ENCODE measurements around the gene SMIM23.
"Not testable (repeated sequence)": the region's sequence is repeated elsewhere in the genome, so short reads cannot be mapped to it uniquely, and the experiment has no call there.

Gene SMIM23

GRCh38 chr5:171773106-171773505, 12.5 kb upstream of the SMIM23 start:
- DNase-seq (ENCODE audit: low spot score): no peak

- no peak for DNase-seq (ENCODE audit: low spot score)
Measured at GRCh38 chr5:171774418-171774817, 11.2 kb upstream of the SMIM23 start.

- no peak for DNase-seq (ENCODE audit: low spot score)
Measured at GRCh38 chr5:171776213-171776612, 9.4 kb upstream of the SMIM23 start.

GRCh38 chr5:171776770-171777759, 8.6 kb upstream of the SMIM23 start:
- no peak for DNase-seq (ENCODE audit: low spot score)

- not testable (repeated sequence) for DNase-seq (ENCODE audit: low spot score)
Measured at GRCh38 chr5:171781744-171782143, 3.9 kb upstream of the SMIM23 start.

GRCh38 chr5:171782332-171782966, 3.2 kb upstream of the SMIM23 start:
- DNase-seq (ENCODE audit: low spot score): no peak

GRCh38 chr5:171783051-171783450, 2.6 kb upstream of the SMIM23 start:
- no peak for DNase-seq (ENCODE audit: low spot score)

- no peak for DNase-seq (ENCODE audit: low spot score)
Measured at GRCh38 chr5:171789353-171789752, 3.7 kb downstream of the SMIM23 start.

- no peak for DNase-seq (ENCODE audit: low spot score)
Measured at GRCh38 chr5:171790408-171790807, 4.8 kb downstream of the SMIM23 start.

- DNase-seq (ENCODE audit: low spot score): no peak
Measured at GRCh38 chr5:171794470-171794960, 8.9 kb downstream of the SMIM23 start.

GRCh38 chr5:171795381-171795780, 9.8 kb downstream of the SMIM23 start:
- no peak for DNase-seq (ENCODE audit: low spot score)

GRCh38 chr5:171796436-171796835, 10.8 kb downstream of the SMIM23 start:
- no peak for DNase-seq (ENCODE audit: low spot score)

GRCh38 chr5:171797543-171797942, 11.9 kb downstream of the SMIM23 start:
- no peak for DNase-seq (ENCODE audit: low spot score)

- DNase-seq (ENCODE audit: low spot score): no peak
Measured at GRCh38 chr5:171798418-171798817, 12.8 kb downstream of the SMIM23 start.

- DNase-seq (ENCODE audit: low spot score): no peak
Measured at GRCh38 chr5:171801839-171802238, 16.2 kb downstream of the SMIM23 start.

GRCh38 chr5:171805746-171806145, 20.1 kb downstream of the SMIM23 start:
- no peak for DNase-seq (ENCODE audit: low spot score)

GRCh38 chr5:171806976-171807747, 21.5 kb downstream of the SMIM23 start:
- no peak for DNase-seq (ENCODE audit: low spot score)

GRCh38 chr5:171808453-171808852, 22.8 kb downstream of the SMIM23 start:
- DNase-seq (ENCODE audit: low spot score): no peak

- no peak for DNase-seq (ENCODE audit: low spot score)
Measured at GRCh38 chr5:171808951-171809350, 23.3 kb downstream of the SMIM23 start.

GRCh38 chr5:171810227-171810626, 24.6 kb downstream of the SMIM23 start:
- no peak for DNase-seq (ENCODE audit: low spot score)

GRCh38 chr5:171813270-171813669, 27.7 kb downstream of the SMIM23 start:
- no peak for DNase-seq (ENCODE audit: low spot score)

GRCh38 chr5:171813813-171814490, 28.3 kb downstream of the SMIM23 start:
- no peak for DNase-seq (ENCODE audit: low spot score)
